Activated B cell treated with CpG ODN at 0.5 μM for 24 hours (primary cell): ENCODE measurements around the gene FNDC5. TPM values are rescaled to one million over a fixed set of nuclear protein-coding genes. Genes with fewer than 3 reads are reported as not detected.

Experiments
- ATAC-seq: fragments of 200-7000 bp; cut with Tn5 transposase; one replicate; pipeline ENCODE4 v1.10.0; 2021; ENCODE audit warnings: low read depth, mild to moderate bottlenecking, moderate library complexity
- CTCF ChIA-PET: fragments of 350-600 bp; sonication (Branson Sonifier 250); formaldehyde crosslinking; loops from one replicate; lab custom pipeline; 2021; ENCODE audit warnings: antibody characterized with exemption; lab: Charles Lee
- POLR2A ChIA-PET: fragments of 350-600 bp; sonication (Branson Sonifier 250); formaldehyde crosslinking; loops from one replicate; lab custom pipeline; 2021; ENCODE audit warnings: antibody characterized with exemption; lab: Charles Lee
- DNase-seq: peaks from one replicate; pipeline ENCODE4 v3.0.0; 2022
- H3K27ac Mint-ChIP-seq: one replicate; pipeline ENCODE4 v1.8.0; 2020; ENCODE audit warnings: mixed read lengths
- H3K27me3 Mint-ChIP-seq: one replicate; pipeline ENCODE4 v1.8.0; 2021; ENCODE audit warnings: mixed read lengths
- H3K36me3 Mint-ChIP-seq: one replicate; pipeline ENCODE4 v1.8.0; 2021; ENCODE audit warnings: low read depth, mixed read lengths
- H3K4me1 Mint-ChIP-seq: one replicate; pipeline ENCODE4 v1.8.0; 2021; ENCODE audit warnings: mixed read lengths
- H3K4me3 Mint-ChIP-seq: one replicate; pipeline ENCODE4 v1.8.0; 2020; ENCODE audit warnings: mild to moderate bottlenecking, mixed read lengths
- H3K9me3 Mint-ChIP-seq: one replicate; pipeline ENCODE4 v1.8.0; 2020; ENCODE audit warnings: mixed read lengths
- intact Hi-C: fragments of 100-400 bp; cut with micrococcal nuclease; formaldehyde crosslinking; loops from one replicate; pipeline ENCODE4 v1.15.1; 2024
- total RNA-seq: library from RNA; stranded (reverse); gene quantifications from 2 replicates; pipeline ENCODE4 v1.2.3, GENCODE V29; 2022
- TF ChIP-seq, protein P1 (sequence below): fragments of 200-600 bp; IDR thresholded peaks from one replicate; pipeline ENCODE4 v1.8.0; 2022; ENCODE audit warnings: antibody characterized with exemption, mild to moderate bottlenecking

FNDC5 gene
- total RNA-seq, 1 donor from 2014 or later = 0.55 TPM

DNA sequence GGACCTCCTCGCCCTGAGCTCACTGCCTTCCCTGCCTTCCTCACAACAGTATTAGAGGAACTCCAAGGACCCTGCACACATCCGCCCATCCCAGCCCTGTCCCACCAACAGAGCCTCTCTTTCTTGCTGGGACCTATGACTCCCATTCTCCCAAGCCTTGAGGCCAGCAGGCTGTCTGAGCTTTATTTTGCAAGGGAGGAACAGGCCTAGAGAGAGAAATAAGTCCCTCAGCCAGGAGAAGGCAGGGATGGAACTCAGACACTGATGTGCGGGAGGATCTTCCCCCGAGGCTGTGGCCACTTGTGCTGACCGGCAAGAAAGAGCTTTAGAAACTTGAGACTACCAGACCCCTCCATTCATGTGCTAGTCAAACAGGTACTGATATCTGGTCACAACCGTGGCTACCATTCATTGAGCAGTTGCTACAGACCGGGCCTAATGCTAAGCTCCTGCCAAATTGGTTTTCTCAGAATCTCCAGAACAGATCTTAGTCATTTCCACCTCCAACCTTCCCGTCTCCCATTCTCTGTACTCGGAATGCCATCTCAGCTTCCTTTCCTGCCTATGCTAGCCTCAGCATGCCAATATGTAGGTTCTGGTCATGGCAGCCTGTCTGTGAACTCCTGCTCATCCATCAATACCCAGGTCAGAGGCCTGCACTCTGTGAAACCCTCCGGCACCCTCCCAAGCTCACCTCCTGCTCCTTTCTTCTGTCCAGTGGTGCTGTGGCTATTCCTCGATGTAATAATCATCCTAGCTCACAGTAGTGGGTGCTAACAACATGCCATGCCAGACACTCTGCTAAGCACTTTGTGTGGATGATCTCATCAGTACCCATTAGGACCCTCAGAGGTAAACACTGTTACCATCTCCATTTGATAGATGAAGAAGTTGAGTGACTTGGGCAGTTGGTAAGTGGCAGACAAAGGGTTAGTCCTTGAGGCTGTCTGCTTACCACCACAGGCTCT, 26.7 kb upstream of the FNDC5 start:
- ATAC-seq = no peak
- H3K4me1 Mint-ChIP-seq = peaks cover 19% of the 10 kb centered on the region
- H3K36me3 Mint-ChIP-seq = no peaks in the 10 kb centered on the region
- H3K27me3 Mint-ChIP-seq = peaks cover 40% of the 10 kb centered on the region
- POLR2A ChIA-PET = no interaction called here
- H3K9me3 Mint-ChIP-seq = no peaks in the 10 kb centered on the region
- DNase-seq = no peak
- intact Hi-C loops = no loop called here
- TF ChIP-seq, protein P1, sequence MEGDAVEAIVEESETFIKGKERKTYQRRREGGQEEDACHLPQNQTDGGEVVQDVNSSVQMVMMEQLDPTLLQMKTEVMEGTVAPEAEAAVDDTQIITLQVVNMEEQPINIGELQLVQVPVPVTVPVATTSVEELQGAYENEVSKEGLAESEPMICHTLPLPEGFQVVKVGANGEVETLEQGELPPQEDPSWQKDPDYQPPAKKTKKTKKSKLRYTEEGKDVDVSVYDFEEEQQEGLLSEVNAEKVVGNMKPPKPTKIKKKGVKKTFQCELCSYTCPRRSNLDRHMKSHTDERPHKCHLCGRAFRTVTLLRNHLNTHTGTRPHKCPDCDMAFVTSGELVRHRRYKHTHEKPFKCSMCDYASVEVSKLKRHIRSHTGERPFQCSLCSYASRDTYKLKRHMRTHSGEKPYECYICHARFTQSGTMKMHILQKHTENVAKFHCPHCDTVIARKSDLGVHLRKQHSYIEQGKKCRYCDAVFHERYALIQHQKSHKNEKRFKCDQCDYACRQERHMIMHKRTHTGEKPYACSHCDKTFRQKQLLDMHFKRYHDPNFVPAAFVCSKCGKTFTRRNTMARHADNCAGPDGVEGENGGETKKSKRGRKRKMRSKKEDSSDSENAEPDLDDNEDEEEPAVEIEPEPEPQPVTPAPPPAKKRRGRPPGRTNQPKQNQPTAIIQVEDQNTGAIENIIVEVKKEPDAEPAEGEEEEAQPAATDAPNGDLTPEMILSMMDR = no peak
- CTCF ChIA-PET = interaction anchor here (1.5 kb wide), 1 partner anchor 16 kb away, joined by 3 read pairs; no protein-coding TSS in a partner anchor
- no peak overlapping the region for H3K27ac Mint-ChIP-seq
- H3K4me3 Mint-ChIP-seq = no peak overlapping the region

DNA sequence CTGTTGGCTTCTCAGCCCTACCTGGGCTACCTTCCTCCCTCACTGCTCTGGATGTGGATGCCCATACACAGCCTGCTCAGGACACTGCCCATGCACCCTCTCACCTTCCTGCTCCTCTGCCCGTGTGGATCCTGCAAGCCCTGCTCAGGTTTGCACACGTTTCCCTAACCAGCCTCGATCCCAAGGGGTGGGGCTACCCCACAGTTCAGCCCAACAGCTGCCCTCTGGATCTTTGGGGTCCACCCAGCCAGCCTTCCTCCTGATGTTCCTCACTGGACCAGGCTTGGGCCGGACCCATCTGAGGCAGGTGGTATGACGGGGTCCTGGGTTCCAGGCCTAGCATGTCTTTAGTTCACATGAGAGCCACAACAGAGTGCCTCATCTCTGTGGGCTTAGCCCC, 25.7 kb upstream of the FNDC5 start:
- DNase-seq (no peak), ATAC-seq (no peak)
- intact Hi-C loops = no loop called here
- ChIA-PET CTCF (interaction anchor here (1.5 kb wide), 1 partner anchor 15 kb away, joined by 3 read pairs; no protein-coding TSS in a partner anchor), POLR2A (no interaction called here)
- no peaks in the 10 kb centered on the region for H3K36me3 Mint-ChIP-seq
- peaks cover 43% of the 10 kb centered on the region for H3K27me3 Mint-ChIP-seq
- no peaks in the 10 kb centered on the region for H3K9me3 Mint-ChIP-seq
- no peak overlapping the region for H3K27ac Mint-ChIP-seq
- H3K4me3 Mint-ChIP-seq = no peak overlapping the region
- TF ChIP-seq, protein P1 = no peak
- H3K4me1 Mint-ChIP-seq = peaks cover 22% of the 10 kb centered on the region

DNA sequence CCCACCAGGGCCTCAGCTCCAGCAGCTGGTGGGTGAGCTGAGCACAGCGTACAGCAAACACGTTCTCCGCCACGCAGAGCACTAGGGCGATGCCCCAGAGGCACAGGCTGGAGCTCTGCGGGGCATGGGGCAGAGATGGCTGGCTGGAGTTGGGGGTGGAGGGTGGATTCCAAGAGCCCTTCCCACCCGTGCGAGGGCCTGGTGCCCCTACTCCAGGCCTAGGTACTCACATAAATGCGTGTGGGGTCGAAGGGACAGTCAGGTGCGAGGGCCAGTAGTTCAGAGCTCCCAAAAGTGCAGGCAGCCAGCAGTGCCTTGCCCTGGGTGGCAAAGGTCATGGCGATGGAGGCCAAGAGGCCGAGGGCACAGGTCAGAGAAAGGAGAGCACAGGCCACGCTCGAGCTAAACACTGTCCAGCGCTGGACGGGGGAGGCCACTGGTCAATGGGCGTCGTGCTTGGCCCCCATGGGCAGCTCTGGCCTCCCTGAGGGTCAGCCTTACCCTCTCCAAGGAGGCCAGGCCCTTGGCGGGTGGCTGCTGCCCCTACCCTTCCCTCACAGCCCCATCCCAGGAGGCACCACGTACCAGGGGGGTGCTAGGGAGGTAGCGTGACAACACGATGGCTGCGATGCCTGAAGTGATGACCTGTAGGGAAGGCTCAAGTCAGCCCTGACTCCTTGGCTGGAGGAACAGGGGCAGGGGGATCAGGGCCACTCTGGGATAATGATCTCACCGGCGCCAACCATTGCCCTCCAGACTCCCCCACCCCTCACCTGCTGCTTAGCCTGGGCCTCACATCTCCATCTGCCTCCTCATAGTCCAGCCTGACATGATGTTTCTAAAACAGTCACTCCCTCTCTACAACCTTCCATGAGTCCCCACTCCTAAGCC, 24.9 kb upstream of the FNDC5 start:
- ChIA-PET CTCF (interaction anchor here (1.5 kb wide), 1 partner anchor 184 kb away, joined by 3 read pairs; no protein-coding TSS in a partner anchor), POLR2A (no interaction called here)
- TF ChIP-seq, protein P1 = no peak
- Mint-ChIP-seq H3K9me3 (no peaks in the 10 kb centered on the region), H3K4me1 (peaks cover 18% of the 10 kb centered on the region), H3K27me3 (peaks cover 46% of the 10 kb centered on the region), H3K4me3 (no peak overlapping the region), H3K27ac (no peak overlapping the region), H3K36me3 (no peaks in the 10 kb centered on the region)
- intact Hi-C loops = no loop called here
- DNase-seq (no peak), ATAC-seq (no peak)

DNA sequence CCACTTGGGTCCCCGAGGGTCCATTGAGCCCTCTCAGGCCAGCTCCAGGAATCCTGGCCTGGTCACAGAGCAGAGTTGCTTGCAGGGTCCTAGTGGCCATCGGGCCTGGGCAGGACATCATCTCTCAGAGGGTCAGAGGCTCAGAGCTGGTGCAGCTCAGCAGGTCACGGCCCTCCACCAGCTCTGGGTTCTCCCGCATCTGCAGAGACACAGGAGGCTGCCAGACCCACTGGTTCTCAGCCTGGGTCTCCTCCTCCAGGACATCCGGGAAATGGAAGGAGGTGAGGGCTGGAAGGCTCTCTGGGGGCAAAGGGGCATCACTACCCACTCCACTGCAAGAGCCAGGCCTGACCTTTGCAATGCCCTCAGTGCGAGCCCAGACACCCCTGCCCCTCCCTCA, 24.0 kb upstream of the FNDC5 start:
- Mint-ChIP-seq H3K36me3 (no peaks in the 10 kb centered on the region), H3K9me3 (no peaks in the 10 kb centered on the region), H3K27ac (no peak overlapping the region), H3K4me3 (no peak overlapping the region), H3K4me1 (peaks cover 17% of the 10 kb centered on the region), H3K27me3 (peaks cover 46% of the 10 kb centered on the region)
- CTCF ChIA-PET = interaction anchor here (1.5 kb wide), 1 partner anchor 183 kb away, joined by 3 read pairs; no protein-coding TSS in a partner anchor
- intact Hi-C loops = no loop called here
- POLR2A ChIA-PET = no interaction called here
- DNase-seq (no peak), ATAC-seq (no peak)
- TF ChIP-seq, protein P1 = no peak
